HEK293T (cell line): Measurements from ENCODE around the gene INPP4B.

Source experiments
- CTCF ChIA-PET: fragments of 350-600 bp; formaldehyde crosslinking; extraction: SDS; loops from one replicate; lab custom pipeline; 2021; ENCODE audit warnings: antibody characterized with exemption, inconsistent platforms; lab: Yijun Ruan, JAX
- POLR2A ChIA-PET: fragments of 350-600 bp; formaldehyde crosslinking; extraction: SDS; loops from one replicate; lab custom pipeline; 2020; ENCODE audit warnings: antibody characterized with exemption, inconsistent platforms; lab: Yijun Ruan, JAX
- DNase-seq: peaks from one replicate; pipeline ENCODE4 v3.0.0; 2012; ENCODE audit warnings: mixed read lengths; ENCODE audit errors: extremely low spot score
- ARNT ChIP-seq: fragments of 450-650 bp; IDR thresholded peaks from 2 replicates; pipeline ENCODE4 v1.6.1; 2017; ENCODE audit warnings: mild to moderate bottlenecking
- BHLHE40 ChIP-seq: fragments of 450-650 bp; IDR thresholded peaks from 2 replicates; pipeline ENCODE4 v1.6.1; 2016; ENCODE audit warnings: mild to moderate bottlenecking, moderate library complexity, borderline replicate concordance
- CTBP1 ChIP-seq: fragments of 450-650 bp; IDR thresholded peaks from 2 replicates; pipeline ENCODE4 v1.6.1; 2016; ENCODE audit warnings: borderline replicate concordance
- ELF4 ChIP-seq: fragments of 450-650 bp; IDR thresholded peaks from 2 replicates; pipeline ENCODE4 v1.6.1; 2017; ENCODE audit warnings: antibody characterized with exemption
- FOXA1 ChIP-seq: fragments of 450-650 bp; IDR thresholded peaks from 2 replicates; pipeline ENCODE4 v1.6.1; 2016; ENCODE audit warnings: mild to moderate bottlenecking
- FOXK2 ChIP-seq: fragments of 450-650 bp; IDR thresholded peaks from 2 replicates; pipeline ENCODE4 v1.6.1; 2016; ENCODE audit warnings: mild to moderate bottlenecking
- FOXM1 ChIP-seq: fragments of 450-650 bp; IDR thresholded peaks from 2 replicates; pipeline ENCODE4 v1.6.1; 2017; ENCODE audit warnings: mild to moderate bottlenecking, borderline replicate concordance
- HDGF ChIP-seq: fragments of 450-650 bp; IDR thresholded peaks from 2 replicates; pipeline ENCODE4 v1.6.1; 2017; ENCODE audit warnings: antibody characterized with exemption, borderline replicate concordance
- L3MBTL2 ChIP-seq: fragments of 450-650 bp; conservative IDR thresholded peaks from 2 replicates; pipeline ENCODE4 v1.6.1; 2016; ENCODE audit warnings: mild to moderate bottlenecking
- LEF1 ChIP-seq: fragments of 450-650 bp; IDR thresholded peaks from 2 replicates; pipeline ENCODE4 v1.6.1; 2017; ENCODE audit warnings: mild to moderate bottlenecking, borderline replicate concordance
- NFRKB ChIP-seq: fragments of 450-650 bp; IDR thresholded peaks from 2 replicates; pipeline ENCODE4 v1.6.1; 2016; ENCODE audit warnings: mild to moderate bottlenecking, moderate library complexity
- PKNOX1 ChIP-seq: fragments of 450-650 bp; IDR thresholded peaks from 2 replicates; pipeline ENCODE4 v1.6.1; 2016
- SP1 ChIP-seq: fragments of 450-650 bp; IDR thresholded peaks from 2 replicates; pipeline ENCODE4 v1.6.1; 2017
- SUZ12 ChIP-seq: fragments of 450-650 bp; IDR thresholded peaks from 2 replicates; pipeline ENCODE4 v1.6.1; 2016; ENCODE audit warnings: mild to moderate bottlenecking
- TARDBP ChIP-seq: fragments of 450-650 bp; IDR thresholded peaks from 2 replicates; pipeline ENCODE4 v1.6.1; 2016
- ZNF384 ChIP-seq: fragments of 450-650 bp; IDR thresholded peaks from 2 replicates; pipeline ENCODE4 v1.6.1; 2016

The INPP4B gene

GRCh38 chr4:142556048-142556447 lies 290.1 kb downstream of the INPP4B start:
- no peak for DNase-seq
- CTCF ChIA-PET = no interaction called here
- TF ChIP-seq BHLHE40 = no peak
- no peak for TF ChIP-seq ELF4
- TF ChIP-seq HDGF = no peak
- no peak for TF ChIP-seq ZNF384
- no peak for TF ChIP-seq L3MBTL2
- no peak for TF ChIP-seq TARDBP
- TF ChIP-seq FOXA1 = no peak
- POLR2A ChIA-PET = no interaction called here

DNA sequence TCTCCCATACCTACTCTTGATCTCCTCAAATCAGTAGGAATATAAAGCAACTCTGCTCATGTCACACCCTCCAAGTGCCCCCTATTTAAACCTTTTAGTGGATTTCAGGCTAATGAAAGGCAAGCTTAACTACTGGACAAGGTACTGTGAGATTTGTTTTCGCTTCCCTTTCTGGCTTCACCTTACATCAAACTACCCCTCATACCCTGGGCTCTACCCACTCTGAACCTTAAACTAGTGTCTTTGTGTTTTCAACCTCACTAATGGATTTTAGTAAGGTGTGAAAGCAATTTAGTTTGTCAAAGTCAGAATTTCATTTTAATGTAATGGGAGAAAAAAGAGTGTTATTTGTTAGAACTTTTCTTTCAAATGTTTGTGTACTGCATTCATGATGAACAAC lies 291.7 kb downstream of the INPP4B start:
- no peak for TF ChIP-seq LEF1
- TF ChIP-seq SUZ12 = no peak
- TF ChIP-seq L3MBTL2 = no peak
- no peak for TF ChIP-seq BHLHE40
- TF ChIP-seq FOXK2 = no peak
- no peak for TF ChIP-seq CTBP1
- no peak for TF ChIP-seq SP1
- TF ChIP-seq ZNF384 = no peak
- TF ChIP-seq FOXM1 = no peak
- TF ChIP-seq FOXA1 = no peak
- no peak for TF ChIP-seq ELF4
- TF ChIP-seq ARNT = no peak
- POLR2A ChIA-PET = no interaction called here
- CTCF ChIA-PET = no interaction called here
- no peak for DNase-seq

DNA sequence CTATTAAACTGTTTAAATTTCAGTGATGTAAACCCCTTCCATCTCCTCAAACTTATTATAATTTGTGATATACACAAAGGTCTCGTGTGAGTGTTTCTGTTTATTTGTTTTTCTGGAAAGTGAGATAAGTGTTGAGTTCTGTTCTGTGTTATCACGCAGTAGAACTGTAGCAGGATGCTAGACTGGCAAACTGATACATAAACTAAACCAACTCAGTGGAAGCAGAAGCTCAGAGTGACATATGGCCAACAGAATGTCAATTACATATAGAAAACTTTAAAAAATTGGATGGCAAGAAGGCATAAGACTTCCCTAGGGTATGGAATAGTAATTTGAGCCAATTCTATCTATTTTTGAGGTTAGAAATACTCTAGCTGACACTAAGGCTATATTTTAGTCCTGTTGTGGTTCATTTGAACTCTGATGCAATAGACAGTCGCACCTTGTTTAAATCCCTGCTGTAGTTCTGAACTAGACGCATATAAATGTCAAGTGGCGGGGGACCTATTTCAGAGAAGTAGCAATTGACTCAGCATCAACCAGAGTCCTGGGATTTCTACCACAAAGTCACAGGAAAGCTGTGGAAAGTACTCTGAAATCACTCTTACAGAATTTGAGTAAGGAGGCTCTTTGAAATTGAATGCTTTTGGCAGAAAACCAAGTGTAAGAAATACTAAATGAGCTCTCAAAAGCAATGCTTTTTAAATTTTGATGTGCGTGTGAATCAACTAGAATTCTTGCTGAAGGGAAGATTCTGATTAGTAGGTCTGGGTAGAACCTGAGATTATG lies 294.4 kb downstream of the INPP4B start:
- CTCF ChIA-PET = no interaction called here
- POLR2A ChIA-PET = no interaction called here
- TF ChIP-seq LEF1 = no peak
- no peak for DNase-seq

- no peak for TF ChIP-seq HDGF
- TF ChIP-seq TARDBP = no peak
- no peak for TF ChIP-seq SP1
- no peak for TF ChIP-seq L3MBTL2
- no peak for TF ChIP-seq ARNT
- TF ChIP-seq FOXK2 = no peak
- TF ChIP-seq LEF1 = no peak
- TF ChIP-seq PKNOX1 = no peak
- TF ChIP-seq FOXA1 = no peak
- TF ChIP-seq CTBP1 = no peak
- TF ChIP-seq SUZ12 = no peak
- TF ChIP-seq ELF4 = no peak
- no peak for TF ChIP-seq FOXM1
- no peak for TF ChIP-seq ZNF384
- TF ChIP-seq NFRKB = no peak
- no peak for TF ChIP-seq BHLHE40
- ChIA-PET POLR2A (no interaction called here), CTCF (no interaction called here)
- DNase-seq = no peak
Observed at GRCh38 chr4:142550965-142551364, 295.1 kb downstream of the INPP4B start.

DNA sequence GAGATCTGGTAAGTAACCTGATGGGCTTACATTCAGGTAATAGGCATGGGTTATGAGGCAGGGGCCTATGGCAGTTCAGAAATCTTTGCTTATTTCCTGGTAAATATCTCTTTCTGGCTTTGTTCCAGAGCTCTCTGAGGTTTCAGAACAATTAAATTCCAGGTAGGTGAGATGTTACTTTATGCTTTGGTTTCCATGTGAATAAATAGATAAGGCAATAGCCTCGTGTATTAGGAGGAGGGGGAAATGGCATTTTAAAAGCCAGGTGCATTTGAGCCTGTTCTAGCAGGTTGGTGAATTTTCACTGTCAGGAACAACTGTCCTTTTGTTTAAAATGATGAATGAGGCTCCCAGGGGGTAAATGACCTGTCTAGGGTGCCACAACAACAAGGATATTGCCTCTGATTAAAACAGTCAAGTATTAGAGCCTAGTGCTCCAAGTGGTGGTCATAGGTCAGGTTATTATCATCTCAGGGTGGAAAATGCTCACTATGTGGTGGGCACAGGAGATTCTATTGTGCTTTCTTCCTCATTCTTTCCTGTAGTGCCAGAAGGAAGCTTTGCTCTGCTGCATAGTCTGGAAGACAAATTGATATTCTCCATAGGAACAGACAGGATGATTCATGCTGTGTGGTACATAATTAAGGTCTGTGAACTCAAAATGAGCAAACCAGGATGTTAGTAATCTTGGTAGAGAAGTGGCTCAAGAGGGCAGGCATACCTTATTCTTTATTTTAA lies 296.2 kb downstream of the INPP4B start:
- ChIA-PET POLR2A (no interaction called here), CTCF (no interaction called here)
- DNase-seq = no peak
- TF ChIP-seq ZNF384 = no peak
- TF ChIP-seq FOXA1 = no peak
- no peak for TF ChIP-seq NFRKB
- no peak for TF ChIP-seq FOXK2
- TF ChIP-seq SP1 = no peak
- TF ChIP-seq HDGF = no peak
- no peak for TF ChIP-seq ARNT
- TF ChIP-seq BHLHE40 = no peak
- TF ChIP-seq LEF1 = no peak
- TF ChIP-seq SUZ12 = no peak
- TF ChIP-seq CTBP1 = no peak
- no peak for TF ChIP-seq PKNOX1
- no peak for TF ChIP-seq FOXM1
- no peak for TF ChIP-seq ELF4
- no peak for TF ChIP-seq L3MBTL2
- no peak for TF ChIP-seq TARDBP

GRCh38 chr4:142549248-142549647 lies 296.9 kb downstream of the INPP4B start:
- ChIA-PET POLR2A (no interaction called here), CTCF (no interaction called here)
- TF ChIP-seq ARNT (no peak), BHLHE40 (no peak), NFRKB (no peak), L3MBTL2 (no peak), CTBP1 (no peak), ELF4 (no peak), HDGF (no peak), FOXA1 (no peak), ZNF384 (no peak), SP1 (no peak), PKNOX1 (no peak), TARDBP (no peak), LEF1 (no peak), SUZ12 (no peak), FOXM1 (no peak)
- DNase-seq = no peak
